Measurements from ENCODE around the gene PKIB. TPM values are rescaled to one million over a fixed set of nuclear protein-coding genes. Genes with fewer than 3 reads are reported as not detected.
A peak's percentile ranks its signal among the peaks of the same experiment; 100 is the strongest.

PKIB gene
- total RNA-seq, 1 experiment from 2014 or later = 5.2 TPM

GRCh38 chr6:122666418-122666817 lies 56.2 kb downstream of the PKIB start:
- no peak for DNase-seq (ENCODE audit: low spot score)

GRCh38 chr6:122669418-122669817 lies 59.2 kb downstream of the PKIB start:
- DNase-seq (ENCODE audit: low spot score) = no peak

GRCh38 chr6:122669868-122670267 lies 59.7 kb downstream of the PKIB start:
- DNase-seq (ENCODE audit: low spot score) = no peak

- no peak for DNase-seq (ENCODE audit: low spot score)
These were observed 61.0 kb downstream of the PKIB start for GRCh38 chr6:122671251-122671650.

GRCh38 chr6:122673343-122673961 lies 63.2 kb downstream of the PKIB start:
- no peak for DNase-seq (ENCODE audit: low spot score)

GRCh38 chr6:122676146-122676545 lies 65.9 kb downstream of the PKIB start:
- no peak for DNase-seq (ENCODE audit: low spot score)

GRCh38 chr6:122676688-122677087 lies 66.5 kb downstream of the PKIB start:
- no peak for DNase-seq (ENCODE audit: low spot score)

GRCh38 chr6:122677406-122677805 lies 67.2 kb downstream of the PKIB start:
- no peak for DNase-seq (ENCODE audit: low spot score)

GRCh38 chr6:122678841-122679240 lies 68.6 kb downstream of the PKIB start:
- DNase-seq (ENCODE audit: low spot score) = no peak

- DNase-seq (ENCODE audit: low spot score) = no peak
These were observed 71.5 kb downstream of the PKIB start for GRCh38 chr6:122681705-122682104.

GRCh38 chr6:122683989-122684651 lies 73.9 kb downstream of the PKIB start:
- DNase-seq (ENCODE audit: low spot score) = no peak

GRCh38 chr6:122692175-122692598 lies 82.0 kb downstream of the PKIB start:
- peak; percentile 19 for DNase-seq (ENCODE audit: low spot score)

GRCh38 chr6:122692807-122693580 lies 82.8 kb downstream of the PKIB start:
- DNase-seq (ENCODE audit: low spot score) = no peak

- no peak for DNase-seq (ENCODE audit: low spot score)
These were observed 83.9 kb downstream of the PKIB start for GRCh38 chr6:122694075-122694474.

GRCh38 chr6:122694602-122695001 lies 84.4 kb downstream of the PKIB start:
- DNase-seq (ENCODE audit: low spot score) = no peak

GRCh38 chr6:122695188-122695587 lies 85.0 kb downstream of the PKIB start:
- DNase-seq (ENCODE audit: low spot score) = no peak

- peak; percentile 37 for DNase-seq (ENCODE audit: low spot score)
These were observed 85.9 kb downstream of the PKIB start for GRCh38 chr6:122696079-122696478.

GRCh38 chr6:122696853-122697252 lies 86.6 kb downstream of the PKIB start:
- no peak for DNase-seq (ENCODE audit: low spot score)

GRCh38 chr6:122697458-122697857 lies 87.3 kb downstream of the PKIB start:
- no peak for DNase-seq (ENCODE audit: low spot score)

- no peak for DNase-seq (ENCODE audit: low spot score)
These were observed 91.5 kb downstream of the PKIB start for GRCh38 chr6:122701666-122702065.

GRCh38 chr6:122702841-122703240 lies 92.6 kb downstream of the PKIB start:
- DNase-seq (ENCODE audit: low spot score) = no peak

GRCh38 chr6:122704066-122704465 lies 93.9 kb downstream of the PKIB start:
- DNase-seq (ENCODE audit: low spot score) = no peak

Data from H4 (cell line).